Skin of body (tissue), 2 donors: ENCODE data around the gene ATP2B2. TPM values are rescaled to one million over a fixed set of nuclear protein-coding genes. Genes with fewer than 3 reads are reported as not detected.
"Not testable (repeated sequence)": the region's sequence is repeated elsewhere in the genome, so short reads cannot be mapped to it uniquely, and the experiment has no call there.

Experiments used
- DNase-seq: peaks from one replicate; lab custom pipeline; 2025; lab: John Stamatoyannopoulos, UW
- total RNA-seq: library from RNA; depleted of rRNA; stranded (reverse); fragments of >200 nt; gene quantifications from one replicate; pipeline ENCODE4 v1.2.3, GENCODE V29; 2014

Gene ATP2B2
- 0.69 TPM for total RNA-seq

DNA sequence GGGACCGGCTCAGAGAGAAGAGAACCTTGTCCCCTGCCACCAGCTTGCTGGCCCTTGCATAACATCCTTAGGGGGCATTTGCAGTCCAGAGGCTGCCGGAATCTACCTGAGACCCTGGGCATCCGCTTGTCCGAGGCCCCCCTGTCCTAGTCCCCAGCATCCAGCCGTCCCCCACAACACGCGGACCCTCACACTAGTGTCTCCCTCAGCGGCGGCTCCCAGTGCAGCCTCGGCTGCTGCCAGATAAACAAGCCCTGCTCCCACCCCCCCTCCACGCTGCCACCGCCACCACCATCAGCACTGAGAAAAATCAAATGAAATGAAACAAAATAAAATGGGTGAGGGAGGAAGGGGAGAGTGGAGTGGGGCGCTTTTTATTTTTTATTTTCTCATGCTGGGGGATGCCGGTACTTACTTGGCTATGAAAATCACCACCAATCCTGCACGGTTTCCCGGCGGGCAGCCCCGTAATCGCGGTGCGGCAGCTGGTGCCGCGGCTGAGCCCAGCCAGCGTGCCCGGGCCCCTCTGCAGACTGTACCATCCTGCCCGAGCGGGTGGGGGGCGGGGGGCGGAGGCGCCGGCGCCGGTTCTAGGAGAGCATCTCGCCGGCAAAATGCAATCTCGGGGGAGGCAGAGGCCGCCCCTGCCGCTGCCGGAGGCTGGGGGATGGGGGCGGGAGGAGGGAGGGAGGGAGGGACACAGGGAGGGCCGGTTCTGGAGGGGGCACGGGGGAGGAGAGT, at the start of gene ATP2B2:
ATP2B2 (minus strand) TSS at position 537 of the 741 bp plus-strand sequence. CDS start 56,043 bp downstream, outside the sequence.
- no peak for DNase-seq

DNA sequence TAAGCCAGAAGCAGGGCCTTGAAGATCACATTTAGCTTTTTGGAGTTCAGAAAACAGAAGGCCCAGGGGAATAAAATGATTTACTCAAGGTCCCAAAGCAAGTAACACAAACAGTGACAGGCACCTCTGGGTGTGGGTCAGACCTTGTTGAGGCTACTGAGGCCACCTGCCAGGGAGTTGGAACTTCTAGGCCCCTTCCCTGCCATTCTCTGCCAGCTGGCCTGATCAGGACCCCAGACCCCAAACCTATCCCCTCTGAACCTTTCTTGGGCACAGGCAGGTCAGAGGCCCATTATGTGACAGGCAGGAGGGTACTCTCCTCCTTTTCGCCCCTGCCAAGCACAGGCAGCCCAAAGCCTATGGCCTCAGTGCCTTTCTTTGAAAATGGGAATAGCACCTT, 49.4 kb upstream of the ATP2B2 start:
- no peak for DNase-seq

DNA sequence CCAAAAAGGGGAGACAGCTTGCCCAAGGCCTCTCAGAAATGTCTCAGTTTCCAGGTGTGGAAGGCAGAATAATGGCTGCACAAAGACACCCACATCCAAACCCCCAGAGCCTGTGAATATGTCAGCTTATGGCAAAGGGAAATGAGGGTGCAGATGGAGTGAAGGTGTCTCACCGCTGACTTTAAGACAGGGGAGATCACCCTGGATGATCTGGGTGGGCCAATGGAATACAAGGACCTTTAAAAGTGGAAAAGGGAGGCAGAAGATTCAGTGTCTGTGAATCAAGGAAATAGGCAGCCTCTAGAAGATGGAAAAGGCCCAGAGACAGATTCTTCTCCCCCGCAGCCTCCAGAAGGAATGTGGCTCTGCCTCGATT, 48.8 kb upstream of the ATP2B2 start:
- DNase-seq = no peak

DNA sequence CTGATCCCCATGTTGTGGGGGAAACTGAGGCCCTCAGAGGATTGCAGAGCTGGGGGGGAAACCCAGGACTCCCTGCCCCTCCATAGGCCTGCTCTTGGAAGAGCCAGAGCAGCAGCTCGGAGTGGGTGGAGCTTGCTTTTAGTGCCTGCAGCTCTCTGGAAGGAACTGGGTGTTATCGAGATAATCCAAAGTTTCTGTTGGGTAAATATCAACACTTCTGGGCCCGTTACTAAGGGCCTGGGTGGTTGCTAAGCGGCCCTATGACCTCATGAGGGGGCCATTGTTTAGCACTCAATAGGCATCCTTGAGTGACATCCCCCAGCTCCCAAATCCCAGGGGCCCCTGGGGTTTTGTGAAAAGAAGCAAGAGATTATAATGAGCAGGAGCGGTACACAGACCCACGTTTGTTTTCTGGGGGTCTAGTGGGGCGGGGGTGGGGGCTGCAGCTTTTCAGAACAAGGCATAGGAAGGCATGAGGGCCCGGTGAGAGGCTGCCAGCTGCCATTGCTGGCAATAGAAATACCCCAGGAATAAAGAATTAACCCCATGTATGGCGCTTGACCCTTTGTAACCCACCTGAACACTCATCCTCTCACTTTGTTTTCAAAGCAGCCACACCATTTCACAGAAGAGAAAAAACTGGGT, 48.3 kb upstream of the ATP2B2 start:
- no peak for DNase-seq

DNA sequence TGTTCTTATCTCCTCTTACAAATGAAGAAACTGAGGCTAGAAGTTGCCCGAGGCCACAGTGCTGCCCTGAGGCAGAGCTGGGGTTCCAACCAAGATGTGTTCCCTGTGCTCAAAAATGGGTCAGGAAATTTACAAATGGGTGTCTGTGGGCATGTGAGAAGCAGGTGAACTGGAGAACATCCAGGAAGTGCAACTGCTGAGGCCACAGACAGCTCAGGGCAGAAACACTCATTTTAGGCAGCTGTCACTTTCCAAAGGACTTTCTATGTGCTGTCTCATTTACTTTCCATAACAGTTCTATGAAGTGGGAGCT, 47.2 kb upstream of the ATP2B2 start:
- DNase-seq = no peak

DNA sequence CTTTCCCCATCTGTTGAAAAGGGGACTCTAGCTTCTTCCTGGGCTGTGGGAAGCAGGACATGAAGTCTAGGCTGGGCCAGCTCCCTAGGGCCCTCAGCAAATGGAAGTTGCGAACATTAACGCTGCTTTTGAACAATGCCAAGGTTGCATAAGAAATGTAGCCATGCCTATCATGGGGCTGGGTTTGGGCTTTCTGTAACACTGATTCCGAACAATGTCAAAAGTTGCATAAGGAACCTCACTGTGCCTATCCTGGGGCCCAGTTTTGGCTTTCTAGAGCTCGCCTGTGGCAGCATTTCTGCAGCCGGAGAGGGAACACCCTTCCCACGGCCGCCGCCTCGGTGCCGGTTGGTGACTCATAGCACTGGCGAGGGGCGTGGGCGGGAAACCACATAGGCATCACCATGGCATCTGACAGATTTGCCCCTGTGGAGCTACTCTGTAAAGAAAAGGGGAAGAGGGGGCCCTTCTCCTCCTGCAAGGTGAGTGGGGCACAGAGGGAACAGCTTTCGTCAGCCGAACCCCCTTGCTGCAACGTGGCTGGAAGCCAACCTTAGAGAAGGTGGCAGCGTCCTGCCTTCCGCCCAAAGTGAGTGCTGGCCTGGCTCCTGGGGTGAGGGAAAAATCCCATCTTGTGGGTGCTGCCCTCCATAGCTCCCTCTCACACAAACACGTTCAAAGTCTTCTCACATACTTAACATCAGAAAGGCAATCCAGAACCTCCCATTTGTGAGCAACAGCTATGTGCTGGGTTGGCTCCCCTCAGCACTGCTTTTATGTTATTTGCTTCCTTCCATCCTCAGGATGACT, 46.6 kb upstream of the ATP2B2 start:
- no peak for DNase-seq

DNA sequence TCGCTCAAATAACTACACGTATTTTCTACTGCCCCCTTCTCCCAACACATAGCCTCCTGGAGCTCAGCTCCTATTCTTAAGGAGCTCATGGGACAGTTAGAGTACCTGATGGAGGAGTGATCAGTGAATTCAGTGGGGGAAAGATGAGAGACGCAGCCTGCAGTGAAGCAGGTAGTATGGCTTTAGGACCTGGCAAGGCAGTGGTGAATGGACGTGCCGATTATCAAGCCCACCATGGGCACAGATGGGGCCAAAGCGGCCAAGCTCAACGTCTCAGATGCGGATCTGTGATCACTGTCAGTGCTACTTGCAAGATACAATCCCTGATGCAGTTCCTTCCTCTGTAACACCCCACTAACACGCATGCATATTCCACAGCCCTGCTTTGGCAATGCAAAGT, 45.8 kb upstream of the ATP2B2 start:
- no peak for DNase-seq

DNA sequence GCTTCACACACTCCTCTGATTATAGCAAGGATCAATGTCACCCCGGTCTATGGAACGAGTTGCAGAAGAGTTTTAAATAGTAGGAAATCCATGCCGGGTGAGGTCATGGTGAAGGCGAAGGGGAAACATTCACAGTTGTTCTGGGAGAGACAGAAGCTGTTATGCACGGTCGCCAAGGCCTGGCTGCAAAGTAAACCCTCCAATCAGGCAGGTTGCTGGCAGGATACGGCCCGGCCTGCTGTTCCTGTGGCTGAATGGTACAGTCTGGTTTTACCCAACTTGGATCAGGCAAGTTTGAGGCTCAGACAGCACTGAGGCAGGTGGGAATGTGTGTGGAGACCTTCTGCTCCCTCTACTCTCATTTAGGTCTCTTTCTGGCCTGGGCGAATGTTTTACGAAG, 45.3 kb upstream of the ATP2B2 start:
- DNase-seq = no peak

DNA sequence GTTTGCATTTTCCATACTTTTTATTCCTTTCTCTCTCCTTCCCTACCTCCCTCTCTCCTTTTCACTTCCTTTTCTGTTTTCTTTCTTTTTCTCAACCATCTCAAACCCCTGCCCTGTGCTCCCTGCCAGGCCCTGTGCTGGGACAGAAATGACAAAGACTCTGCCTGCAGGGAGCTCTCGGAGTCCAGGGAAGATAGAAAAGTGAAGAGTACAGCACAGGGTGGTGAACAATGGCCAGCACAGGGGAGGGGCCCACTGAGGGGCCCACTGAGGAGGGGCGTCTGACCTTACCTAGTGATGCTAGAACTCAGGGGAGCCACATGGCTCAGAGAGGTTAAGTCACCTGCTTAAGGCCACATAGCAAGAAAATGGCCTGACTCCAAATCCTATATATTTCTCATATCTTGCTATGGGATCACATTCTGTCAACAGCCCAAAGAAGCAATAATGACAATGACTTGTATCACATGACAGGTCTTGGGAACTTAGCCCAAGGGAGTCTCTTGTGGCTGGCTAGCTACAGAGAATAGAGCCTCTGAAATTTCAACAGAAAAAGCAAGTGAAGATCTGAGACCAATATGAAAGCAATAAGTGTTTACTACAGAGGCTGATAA, 44.3 kb upstream of the ATP2B2 start:
- no peak for DNase-seq

DNA sequence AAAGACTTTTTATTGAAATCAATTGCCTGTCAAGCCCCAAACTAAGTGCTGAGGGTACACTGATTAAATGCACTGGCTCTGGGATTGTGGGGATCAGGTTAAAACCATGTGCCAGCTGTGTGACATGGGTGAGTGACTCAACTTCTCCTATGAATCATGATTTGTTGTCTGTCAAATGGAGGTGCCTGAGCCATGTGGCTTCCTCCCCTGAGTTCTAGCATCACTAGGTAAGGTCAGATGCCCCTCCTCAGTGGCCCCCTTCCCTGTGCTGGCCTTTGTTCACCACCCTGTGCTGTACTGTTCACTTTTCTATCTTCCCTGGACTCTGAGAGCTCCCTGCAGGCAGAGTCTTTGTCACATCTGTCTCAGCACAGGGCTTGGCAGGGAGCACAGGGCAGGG, 43.6 kb upstream of the ATP2B2 start:
- no peak for DNase-seq

DNA sequence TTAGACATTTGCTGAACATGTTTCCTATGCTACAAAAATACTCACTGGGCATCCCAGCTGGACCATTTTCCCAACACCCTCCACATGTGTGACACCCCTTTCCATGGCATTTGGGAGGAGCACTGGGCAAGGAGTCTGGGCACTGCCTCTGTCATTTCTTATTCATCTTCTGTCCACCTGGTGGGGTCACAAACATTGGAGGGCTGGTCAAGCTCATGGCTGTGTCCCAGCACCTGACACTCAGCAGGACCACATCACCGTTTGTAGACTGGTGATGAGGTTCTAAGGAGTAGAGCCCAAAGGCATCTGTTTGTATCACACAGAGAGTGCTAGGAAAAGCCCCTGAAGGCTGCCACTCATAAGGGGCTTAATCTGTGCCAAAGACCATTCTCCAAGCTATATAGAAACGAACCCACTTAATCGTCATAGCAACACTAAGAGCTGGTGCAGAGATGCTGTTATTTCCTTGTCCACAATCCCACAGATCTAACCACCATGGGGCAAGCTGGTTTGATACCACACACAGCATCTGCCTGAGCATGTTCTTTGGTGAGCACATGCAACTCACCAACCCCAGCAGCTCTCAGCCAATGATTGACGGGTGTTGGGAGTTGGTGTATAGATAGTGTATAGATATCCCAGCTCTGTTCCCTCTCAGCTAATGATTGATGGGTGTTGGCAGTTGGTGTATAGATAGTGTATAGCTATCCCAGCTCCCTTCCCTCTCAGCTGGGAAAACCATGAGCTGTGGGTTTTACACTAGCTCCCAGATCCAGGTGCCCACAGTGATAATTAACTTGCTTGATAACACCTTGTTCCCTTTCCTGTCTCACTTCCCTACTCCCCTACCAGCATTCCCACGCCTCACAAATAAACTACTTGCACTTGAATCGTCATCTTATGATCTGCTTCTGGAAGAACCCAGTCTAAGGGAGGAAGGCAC, 42.7 kb upstream of the ATP2B2 start:
- DNase-seq = no peak

DNA sequence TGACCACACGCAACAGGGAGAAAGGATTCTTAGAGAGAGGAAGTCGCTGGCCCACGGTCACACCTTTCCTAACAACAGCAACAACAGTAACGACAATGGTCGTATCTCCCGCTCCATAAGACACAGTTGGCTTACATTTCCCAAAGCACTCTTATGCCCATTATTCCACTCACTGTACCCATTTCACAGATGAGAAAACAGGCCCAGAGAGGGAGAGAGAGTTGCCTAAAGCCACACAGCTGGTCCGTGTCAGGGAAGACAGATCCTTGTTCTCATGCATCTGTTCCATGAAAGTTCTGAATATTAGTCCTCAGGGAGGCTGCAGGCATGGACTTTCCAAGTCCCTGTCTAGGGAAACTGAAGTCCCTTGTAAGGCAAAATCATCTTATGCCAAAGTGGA, 42.0 kb upstream of the ATP2B2 start:
- no peak for DNase-seq

DNA sequence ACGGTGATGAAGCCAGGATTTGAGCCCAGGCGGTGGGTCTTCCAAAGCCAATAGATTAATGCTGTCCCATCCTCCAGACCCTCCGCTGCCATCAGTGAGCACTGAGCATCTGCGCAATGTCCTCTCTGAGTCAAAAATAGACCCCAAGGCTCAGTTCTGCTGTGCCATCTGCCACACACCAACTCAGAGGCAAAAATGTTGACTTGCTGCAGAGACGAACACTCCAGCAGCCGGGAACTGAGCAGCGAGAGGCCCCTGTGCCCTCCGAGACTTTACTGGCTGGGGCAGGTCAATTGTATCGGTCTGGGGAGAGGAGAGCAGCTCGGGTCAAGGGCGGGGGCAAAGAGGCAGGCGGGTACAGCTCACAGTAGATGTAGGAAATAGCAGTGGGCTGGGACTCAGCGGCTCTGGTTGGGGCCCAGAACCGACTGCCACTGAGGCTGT, 41.5 kb upstream of the ATP2B2 start:
- no peak for DNase-seq

DNA sequence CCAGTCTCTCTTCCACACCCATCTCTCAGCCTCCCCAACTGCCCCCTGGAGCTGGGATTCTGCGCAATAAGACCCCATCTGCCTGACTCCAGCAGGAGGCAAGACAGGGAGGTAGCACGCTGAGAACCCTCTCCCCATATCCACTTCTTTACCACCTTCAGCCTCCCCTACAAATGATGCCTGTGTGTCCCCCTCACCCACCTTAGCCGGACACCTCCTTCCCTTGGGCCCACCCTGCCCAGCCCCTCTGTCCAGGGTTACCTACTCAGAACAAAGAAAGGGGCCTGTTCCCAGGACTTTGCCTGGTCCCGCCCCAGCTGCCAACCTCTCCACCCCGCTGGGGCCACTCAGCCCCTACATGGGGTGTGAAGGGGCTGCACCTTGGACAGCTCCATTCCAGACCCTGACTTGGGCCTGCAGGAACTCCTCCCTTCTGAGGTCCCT, 40.8 kb upstream of the ATP2B2 start:
- DNase-seq = no peak

DNA sequence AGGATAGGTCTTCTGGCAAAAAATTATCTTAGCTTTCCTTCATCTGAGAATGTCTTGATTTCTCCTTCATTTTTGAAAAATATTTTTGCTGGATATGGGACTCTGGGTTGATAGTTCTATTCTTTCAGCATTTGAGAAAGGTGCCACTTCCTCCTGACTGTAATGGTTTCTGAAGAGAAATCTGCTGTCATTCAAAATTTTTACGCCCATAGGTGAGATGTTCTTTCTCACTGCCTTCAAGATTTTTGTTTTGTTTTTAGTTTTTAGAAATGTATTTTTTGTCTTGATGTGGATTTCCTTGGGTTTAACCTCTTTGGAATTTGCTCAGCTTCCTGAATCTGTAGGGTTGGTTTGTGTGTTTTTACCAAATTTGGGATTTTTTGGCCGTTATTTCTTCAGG, 37.1 kb upstream of the ATP2B2 start:
- DNase-seq = no peak

DNA sequence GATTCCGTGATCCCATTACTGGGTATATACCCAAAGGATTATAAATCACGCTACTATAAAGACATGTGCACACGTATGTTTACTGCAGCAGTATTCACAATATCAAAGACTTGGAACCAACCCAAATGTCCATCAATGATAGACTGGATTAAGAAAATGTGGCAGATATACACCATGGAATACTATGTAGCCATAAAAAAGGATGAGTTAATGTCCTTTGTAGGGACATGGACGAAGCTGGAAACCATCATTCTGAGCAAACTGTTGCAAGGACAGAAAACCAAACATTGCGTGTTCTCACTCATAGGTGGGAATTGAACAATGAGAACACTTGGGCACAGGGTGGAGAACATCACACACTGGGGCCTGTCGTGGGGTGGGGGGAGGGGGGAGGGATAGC, 35.0 kb upstream of the ATP2B2 start:
- DNase-seq = not testable (repeated sequence)

DNA sequence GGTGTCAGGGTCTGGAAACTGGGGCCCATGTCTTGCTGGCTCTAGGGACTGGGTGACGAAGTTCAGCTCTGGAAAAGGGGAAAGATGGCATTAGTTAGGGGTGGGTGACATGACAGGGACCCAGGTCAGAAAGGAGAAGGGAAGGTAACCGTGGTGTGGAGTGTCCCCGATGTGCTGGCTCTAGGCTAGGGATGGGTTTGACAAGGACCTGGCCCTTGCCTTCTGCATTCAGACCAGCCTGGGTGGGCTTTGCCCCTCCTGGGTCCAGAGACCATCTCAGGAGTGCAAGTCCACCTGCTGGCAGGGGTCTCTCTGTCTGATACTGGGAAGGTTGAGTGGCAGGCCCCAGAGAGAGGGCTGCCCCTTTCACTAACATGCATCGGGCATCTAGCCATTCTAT, 28.7 kb upstream of the ATP2B2 start:
- no peak for DNase-seq

DNA sequence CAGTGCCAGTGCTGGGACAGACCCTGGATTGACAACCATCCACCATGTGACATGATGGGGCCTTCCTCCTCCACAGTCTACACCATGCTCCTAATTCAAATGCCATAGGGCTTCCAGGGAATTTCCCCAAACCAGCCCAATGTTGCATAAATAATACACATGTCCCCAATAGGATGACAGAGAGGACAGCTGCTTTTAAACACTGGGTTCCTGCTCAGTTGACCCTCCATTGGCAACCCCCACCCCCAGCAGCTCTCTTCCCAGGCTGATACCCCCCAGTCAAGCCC, 28.3 kb upstream of the ATP2B2 start:
- no peak for DNase-seq

DNA sequence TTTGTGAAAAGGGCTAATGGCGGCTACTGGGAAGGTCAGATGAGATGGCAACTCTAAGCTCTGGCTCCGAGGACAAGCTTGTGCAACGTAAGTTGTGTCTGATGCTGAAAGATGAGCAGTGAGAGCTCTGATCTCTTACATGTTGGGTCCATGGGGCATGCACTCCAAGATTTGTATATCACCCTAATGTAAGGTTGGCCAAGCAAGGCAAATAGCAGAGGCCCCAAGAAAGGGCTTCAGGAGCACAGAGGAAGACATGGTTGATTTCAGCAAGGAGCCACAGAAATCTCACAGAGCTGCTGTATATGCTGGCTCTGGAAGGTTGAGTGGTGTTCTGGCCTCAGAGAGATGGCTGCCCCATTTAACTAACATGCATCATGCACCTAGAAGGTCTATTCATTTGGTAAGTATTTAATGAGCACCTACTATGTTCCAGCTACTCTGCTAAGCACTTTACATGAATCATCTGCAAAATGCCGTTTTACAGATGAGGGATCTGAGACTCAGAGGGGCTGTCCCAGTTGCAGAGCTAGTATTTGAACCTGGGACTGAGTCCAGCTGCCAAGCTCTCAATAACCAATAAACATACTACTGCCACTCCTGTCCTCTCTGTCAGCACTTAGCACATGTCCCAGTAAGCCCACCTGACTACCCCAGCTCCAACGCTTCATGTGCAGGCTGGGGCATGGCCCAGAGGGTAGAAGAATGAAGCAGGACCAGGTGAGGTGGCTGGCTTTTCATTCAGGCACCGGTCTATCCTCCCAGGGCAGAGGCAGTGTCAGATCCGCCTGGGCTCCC, 27.8 kb upstream of the ATP2B2 start:
- no peak for DNase-seq

DNA sequence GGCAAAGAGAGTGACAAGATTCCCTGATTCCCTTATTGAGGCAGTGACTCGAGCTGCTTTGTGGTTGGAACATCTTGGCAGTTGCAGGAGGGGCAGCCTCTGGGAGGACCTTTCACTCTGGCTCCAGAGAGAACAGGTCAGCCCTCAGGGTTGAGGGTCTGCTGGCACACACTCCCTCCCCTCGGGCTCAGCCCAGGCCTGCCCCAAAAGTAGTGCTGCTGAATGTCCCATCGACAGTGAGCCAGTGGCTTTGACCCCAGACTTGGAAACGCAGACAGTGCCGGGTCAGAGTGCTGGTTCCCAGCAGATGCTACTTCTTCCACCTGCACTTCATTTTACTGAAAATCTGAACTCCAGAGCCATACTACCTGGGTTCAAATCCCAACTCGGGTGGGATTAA, 25.6 kb upstream of the ATP2B2 start:
- DNase-seq = no peak
